NCI-H2227 treated with DMSO at 0.1 percent for 48 hours (cell line): ENCODE measurements around the gene SPAG9.

ENCODE experiments used
- DNase-seq: peaks from one replicate; lab custom pipeline; 2025; lab: John Stamatoyannopoulos, UW

The SPAG9 gene

GRCh38 chr17:51044976-51045375 is 75.7 kb downstream of the SPAG9 start:
- DNase-seq = no peak

GRCh38 chr17:51036084-51036483 is 84.6 kb downstream of the SPAG9 start:
- no peak for DNase-seq

- no peak for DNase-seq
Observed at GRCh38 chr17:51035431-51035830, 85.2 kb downstream of the SPAG9 start.

GRCh38 chr17:51034800-51035199 is 85.9 kb downstream of the SPAG9 start:
- DNase-seq = no peak

GRCh38 chr17:51032850-51033249 is 87.8 kb downstream of the SPAG9 start:
- no peak for DNase-seq

GRCh38 chr17:51029568-51030463 is 90.9 kb downstream of the SPAG9 start:
- no peak for DNase-seq

GRCh38 chr17:51029142-51029541 is 91.5 kb downstream of the SPAG9 start:
- no peak for DNase-seq

- no peak for DNase-seq
Observed at GRCh38 chr17:51028176-51028863, 92.3 kb downstream of the SPAG9 start.

GRCh38 chr17:51018541-51018940 is 102.1 kb downstream of the SPAG9 start:
- DNase-seq = no peak

- DNase-seq = no peak
Observed at GRCh38 chr17:51017270-51017669, 103.4 kb downstream of the SPAG9 start.

GRCh38 chr17:51016099-51016498 is 104.6 kb downstream of the SPAG9 start:
- DNase-seq = no peak

GRCh38 chr17:51015145-51015558 is 105.5 kb downstream of the SPAG9 start:
- DNase-seq = no peak

- no peak for DNase-seq
Observed at GRCh38 chr17:51014129-51014528, 106.5 kb downstream of the SPAG9 start.

GRCh38 chr17:51013322-51013721 is 107.3 kb downstream of the SPAG9 start:
- DNase-seq = no peak

- no peak for DNase-seq
Observed at GRCh38 chr17:51012538-51012937, 108.1 kb downstream of the SPAG9 start.

GRCh38 chr17:51010173-51010675 is 110.4 kb downstream of the SPAG9 start:
- DNase-seq = no peak

GRCh38 chr17:51006601-51007000 is 114.1 kb downstream of the SPAG9 start:
- DNase-seq = no peak

GRCh38 chr17:51005768-51006167 is 114.9 kb downstream of the SPAG9 start:
- DNase-seq = no peak

- no peak for DNase-seq
Observed at GRCh38 chr17:51004249-51004648, 116.4 kb downstream of the SPAG9 start.

GRCh38 chr17:51000835-51001638 is 119.6 kb downstream of the SPAG9 start:
- peak; percentile 42 for DNase-seq

GRCh38 chr17:50995668-50996067 is 125.0 kb downstream of the SPAG9 start:
- DNase-seq = no peak

GRCh38 chr17:50993544-50993943 is 127.1 kb downstream of the SPAG9 start:
- DNase-seq = no peak
